Measurements from ENCODE around the gene NLN.
"Not testable (repeated sequence)": the region's sequence is repeated elsewhere in the genome, so short reads cannot be mapped to it uniquely, and the experiment has no call there.

Gene NLN

DNA sequence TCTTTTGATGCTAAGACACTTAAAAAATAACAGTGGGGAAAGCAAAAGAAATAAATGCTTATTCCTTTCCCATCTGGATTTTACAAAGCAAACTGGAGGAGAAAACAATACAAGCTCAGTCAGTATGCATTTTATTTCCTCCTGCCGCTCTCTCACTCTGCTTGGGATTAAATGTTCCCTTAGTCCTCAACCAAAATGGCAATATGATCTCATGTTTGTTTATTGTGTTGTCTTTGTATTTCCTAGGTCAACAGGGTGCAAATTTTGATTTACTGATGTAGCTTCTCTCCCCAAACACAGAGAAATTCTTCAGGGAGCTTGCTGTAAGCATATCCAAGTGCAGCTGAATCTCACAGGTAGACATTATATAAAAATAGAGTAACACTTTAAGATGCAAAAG lies 112.3 kb downstream of the NLN start:
- DNase-seq = no peak

DNA sequence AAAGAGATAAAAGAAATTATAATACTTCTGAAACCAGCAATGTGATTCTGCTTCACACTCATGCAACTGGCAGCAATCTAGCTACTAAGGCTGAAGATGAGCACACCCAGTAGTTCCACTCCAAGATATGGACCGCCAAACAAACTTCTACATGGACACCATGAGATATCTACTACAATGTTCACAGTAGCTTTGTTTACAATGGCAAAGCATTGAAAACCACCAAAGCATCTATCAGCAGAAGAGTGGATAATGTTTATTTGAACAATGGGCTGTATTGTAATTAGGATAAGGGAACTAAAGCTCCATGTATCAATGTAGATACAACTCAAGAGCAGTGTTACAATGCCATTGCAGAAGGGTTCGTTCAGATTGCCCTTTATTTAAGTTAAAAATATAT lies 113.2 kb downstream of the NLN start:
- DNase-seq = no peak

DNA sequence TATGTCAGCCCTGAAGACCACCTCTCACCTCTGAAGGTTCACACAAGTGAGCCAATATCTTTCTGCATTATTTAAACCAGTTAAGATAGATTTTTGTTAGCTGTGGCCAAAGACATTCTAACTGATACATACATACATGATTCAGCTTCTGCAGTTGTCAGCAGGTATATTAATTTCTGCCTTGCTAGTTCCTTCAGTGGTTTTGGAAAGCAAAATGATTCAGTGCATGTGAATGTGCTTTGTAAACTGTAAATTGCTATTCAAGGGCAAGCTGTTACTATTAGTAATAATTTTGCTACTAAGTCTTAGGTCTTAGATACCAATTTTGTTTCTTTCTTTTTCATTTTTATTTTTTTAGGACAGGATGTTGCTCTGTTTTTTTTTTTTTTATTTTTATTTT lies 115.1 kb downstream of the NLN start:
- no peak for DNase-seq

DNA sequence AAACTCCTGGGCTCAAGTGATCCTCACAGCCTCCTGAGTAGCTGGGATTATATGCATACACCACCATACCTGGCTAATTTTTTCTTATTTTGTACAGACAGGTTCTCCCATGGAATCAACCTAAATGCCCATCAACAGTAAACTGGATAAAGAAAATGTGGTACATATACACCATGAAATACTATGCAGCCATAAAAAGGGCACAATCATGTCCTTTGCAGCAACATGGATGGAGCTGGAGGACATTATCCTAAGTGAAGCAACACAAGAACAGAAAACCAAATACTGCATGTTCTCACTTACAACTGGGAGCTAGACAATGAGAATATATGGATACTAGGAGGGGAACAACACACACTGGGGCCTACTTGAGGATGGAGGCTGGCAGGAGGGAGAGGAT lies 117.2 kb downstream of the NLN start:
- DNase-seq = not testable (repeated sequence)

DNA sequence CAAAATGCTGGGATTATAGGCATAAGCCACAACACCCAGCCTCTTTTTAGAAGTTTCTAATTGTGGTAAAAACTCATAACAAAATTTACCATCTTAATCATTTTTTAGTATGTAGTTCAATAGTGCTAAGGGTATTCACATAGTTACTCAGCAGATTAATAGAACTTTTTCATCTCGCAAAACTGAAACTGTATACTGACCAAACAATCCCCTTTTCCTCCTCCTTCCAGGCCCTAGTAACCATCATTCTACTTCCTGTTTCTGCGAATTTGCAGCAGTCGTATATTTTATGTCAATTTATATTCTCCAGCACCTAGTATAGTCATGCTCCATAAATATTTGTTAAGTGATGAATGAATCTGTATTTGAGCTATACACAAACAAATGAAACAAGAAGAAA lies 118.1 kb downstream of the NLN start:
- DNase-seq = no peak

DNA sequence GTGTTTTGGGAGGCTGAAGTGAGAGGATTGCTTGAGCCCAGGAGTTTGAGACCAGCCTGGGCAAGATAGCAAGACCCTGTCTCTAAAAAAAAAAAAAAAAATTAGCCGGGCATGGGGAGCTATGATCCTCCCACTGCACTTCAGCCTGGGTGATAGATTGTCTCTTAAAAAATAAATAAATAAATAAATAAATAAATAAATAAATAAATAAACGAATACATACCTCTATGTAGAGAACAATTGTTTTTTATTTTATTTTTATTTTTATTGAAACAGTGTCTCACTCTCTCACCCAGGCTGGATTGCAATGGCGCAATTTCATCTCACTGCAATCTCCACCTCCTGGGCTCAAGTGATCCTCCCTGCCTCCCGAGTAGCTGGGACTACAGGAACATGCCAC lies 122.8 kb downstream of the NLN start:
- DNase-seq = not testable (repeated sequence)

DNA sequence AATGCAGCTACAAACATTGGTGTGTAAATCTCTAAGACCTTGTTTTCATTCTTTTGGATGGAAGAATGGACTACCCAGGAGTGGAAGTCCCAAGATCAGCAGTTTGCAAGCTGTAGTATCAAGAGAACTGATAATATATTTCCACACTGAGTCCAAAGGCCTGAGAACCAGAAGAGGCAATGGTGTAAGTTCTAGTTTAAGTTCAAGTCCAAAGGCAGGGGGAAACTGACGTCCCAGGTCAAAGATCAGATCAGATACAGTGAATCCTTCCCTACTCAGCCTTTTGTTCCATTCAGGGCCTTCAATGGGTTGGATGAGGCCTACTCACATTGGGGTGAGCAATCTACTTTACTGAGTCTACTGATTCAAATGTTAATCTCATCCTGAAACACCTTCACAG lies 124.1 kb downstream of the NLN start:
- DNase-seq = no peak

DNA sequence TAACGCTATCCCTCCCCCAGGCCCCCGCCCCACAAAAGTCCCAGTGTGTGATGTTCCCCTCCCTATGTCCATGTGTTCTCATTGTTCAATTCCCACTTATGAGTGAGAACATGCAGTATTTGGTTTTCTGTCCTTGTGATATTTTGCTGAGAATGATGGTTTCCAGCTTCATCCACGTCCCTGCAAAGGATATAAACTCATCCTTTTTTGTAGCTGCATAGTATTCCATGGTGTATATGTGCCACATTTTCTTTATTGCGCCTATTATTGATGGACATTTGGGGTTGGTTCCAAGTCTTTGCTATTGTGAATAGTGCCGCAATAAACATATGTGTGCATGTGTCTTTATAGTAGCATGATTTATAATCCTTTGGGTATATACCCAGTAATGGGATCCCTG lies 125.0 kb downstream of the NLN start:
- not testable (repeated sequence) for DNase-seq

DNA sequence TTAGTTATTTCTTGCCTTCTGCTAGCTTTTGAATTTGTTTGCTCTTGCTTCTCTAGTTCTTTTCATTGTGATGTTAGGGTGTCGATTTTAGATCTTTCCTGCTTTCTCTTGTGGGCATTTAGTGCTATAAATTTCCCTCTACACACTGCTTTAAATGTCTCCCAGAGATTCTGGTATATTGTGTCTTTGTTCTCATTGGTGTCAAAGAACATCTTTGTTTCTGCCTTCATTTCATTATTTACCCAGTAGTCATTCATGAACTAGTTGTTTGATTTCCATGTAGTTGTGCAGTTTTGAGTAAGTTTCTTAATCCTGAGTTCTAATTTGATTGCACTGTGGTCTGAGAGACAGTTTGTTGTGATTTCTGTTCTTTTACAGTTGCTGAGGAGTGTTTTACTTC lies 127.9 kb downstream of the NLN start:
- DNase-seq = not testable (repeated sequence)

DNA sequence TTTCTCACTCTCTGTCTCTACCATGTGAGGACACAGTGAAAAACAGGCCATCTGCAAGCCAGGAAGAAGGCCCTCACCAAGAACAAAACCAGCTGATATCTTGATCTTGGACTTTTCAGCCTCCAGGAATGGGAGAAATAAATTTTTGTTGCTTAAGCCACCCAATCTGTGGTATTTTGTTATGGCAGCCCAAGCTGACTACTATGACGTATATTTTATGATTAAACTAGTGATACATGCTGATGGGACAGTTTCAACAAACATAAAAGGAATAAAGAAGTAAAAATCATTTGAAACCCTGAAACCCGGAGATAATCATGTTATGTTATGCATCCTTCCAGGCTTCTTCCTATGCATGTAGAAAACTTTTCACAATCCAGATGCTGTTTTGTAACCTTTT lies 132.9 kb downstream of the NLN start:
- no peak for DNase-seq

DNA sequence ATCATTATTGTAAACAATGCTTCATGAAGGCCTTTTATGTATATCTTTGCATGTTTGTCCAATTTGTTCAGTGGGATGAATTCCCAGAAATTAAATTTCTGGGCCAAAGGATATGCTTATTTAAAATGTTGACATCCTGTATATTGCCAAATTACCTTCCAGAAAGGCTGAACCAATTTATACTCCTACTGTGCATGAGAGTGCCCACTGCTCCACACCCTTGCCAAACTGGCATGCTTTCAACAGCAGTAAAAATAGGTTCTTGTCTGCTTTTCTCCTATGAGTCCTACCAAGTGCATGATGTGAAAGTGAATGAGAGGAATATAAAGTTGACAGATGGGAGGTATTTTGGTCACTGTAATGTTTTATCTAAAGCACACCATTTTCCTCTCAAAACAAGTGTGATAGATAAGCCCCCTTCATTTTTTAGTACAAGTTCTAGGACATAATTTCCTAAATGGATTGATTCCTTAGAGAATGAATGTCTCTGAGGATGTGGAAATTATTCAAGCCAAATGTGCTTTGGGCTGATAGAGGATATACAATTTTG lies 133.8 kb downstream of the NLN start:
- no peak for DNase-seq

DNA sequence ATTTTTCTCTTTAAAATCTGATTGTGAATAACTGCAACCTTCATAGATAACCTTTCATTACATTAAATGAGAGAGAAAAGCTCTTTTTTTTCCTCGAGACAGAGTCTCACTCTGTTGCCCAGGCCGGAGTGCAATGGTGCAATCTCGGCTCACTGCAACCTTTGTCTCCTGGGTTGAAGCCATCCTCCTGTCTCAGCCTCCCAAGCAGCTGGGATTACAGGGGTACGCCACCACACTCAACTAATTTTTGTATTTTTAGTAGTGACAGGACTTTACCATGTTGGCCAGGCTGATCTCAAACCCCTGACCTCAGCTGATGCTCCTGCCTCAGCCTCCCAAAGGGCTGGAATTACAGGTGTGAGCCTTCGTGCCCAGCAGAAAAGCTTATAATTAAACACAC lies 134.5 kb downstream of the NLN start:
- no peak for DNase-seq

DNA sequence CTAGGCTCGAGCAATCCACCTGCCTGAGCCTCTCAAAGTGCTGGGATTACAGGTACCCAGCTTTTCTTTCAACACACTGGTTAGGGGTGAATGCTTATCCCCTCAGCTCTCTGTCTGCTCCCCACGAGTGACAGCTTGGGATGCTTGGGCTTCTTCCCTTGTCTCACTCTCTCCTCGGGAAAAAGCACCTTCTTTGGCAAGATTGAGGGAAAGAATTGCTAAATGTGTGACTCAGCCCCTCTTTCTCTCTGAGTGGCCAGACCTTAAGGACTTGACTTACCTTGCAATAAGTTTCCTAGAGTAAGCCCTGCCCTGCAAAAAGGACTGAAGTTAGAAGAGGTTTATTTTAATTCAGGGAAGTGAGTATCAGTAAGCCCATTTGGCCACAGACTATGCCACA lies 136.3 kb downstream of the NLN start:
- DNase-seq = no peak

DNA sequence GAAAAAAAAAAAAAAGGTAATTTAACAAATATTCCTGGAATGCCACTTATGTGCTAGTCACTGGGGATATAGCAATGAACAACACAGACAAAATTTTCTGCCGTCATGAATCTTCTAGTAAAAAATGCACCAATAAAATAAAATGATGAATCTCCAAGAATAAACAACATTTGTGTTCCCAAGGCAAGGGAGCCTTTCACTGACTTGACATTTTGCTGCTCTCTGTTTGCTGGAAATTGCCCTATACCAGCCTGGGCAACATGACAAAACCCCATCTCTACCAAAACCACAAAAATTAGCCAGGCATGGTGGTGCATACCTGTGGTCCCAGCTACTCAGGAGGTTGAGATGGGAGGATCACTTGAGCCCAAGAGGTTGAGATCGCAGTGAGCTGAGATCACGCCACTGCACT lies 139.8 kb downstream of the NLN start:
- DNase-seq = no peak

DNA sequence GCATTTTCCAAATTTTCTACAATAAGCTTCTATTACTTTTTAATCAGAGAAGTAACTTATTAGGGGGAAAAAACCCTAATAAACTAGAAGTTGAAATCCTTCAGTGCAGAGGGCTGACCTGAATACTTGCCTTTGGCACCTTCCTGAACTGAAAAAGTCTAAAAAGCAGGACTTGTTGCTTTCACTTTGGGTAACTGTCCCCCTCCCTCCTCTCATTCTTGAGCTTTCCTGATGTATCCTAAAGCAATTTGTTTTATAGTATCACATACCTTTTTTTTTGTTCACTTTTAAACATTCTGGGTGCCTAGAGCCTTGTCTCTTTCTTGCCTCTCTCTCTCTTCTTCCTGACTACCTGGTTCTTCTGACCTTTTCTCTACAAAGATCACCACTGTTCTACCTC lies 140.4 kb downstream of the NLN start:
- no peak for DNase-seq

DNA sequence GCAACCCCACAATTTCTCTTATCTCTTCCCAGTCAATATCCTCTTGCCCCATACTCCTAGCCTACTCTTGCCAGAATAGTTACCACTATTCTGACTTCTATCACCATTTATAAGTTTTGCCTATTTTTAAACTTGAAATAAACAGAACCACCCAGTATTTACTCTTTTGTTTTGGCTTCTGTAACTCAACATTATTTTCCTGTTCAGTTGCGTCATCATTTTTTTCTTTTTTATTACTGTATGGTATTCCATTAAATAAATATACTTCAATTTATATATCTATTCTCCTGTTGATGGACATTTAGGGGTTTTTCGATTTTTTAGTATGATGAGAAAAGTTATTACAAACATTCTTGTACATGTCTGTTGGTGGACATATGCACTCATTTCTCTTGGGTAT lies 141.7 kb downstream of the NLN start:
- no peak for DNase-seq

DNA sequence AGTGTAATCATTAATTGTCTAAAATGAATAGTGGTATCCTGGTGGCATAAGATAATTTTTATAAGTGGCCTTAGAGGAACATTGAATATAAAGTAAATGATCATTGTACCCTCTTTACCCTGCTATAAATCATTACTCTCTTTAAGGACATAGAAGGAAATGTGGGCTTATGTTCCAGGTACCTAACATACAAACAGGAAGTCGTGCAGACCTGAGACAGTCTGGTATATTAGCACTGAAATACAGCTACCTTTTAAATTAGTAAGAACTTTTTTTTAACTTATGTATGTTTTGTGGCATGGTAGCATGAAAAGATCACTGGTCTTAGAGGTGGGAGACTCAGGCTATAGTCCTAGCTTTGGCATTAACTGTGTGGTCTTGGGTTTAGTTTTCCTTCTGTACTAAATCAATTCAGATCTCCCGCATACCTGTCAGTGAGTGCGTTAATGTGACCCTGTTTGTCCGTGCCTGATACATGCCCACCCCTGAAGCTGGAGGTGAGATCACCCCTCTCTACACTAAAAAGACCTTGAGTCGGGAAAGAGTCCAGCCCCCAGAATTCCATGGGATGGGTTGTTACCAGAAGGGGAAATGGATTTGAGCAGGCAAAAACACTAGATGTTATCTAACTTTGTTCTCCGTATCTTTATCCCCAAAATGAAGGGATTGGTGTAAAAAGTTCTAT lies 145.0 kb downstream of the NLN start:
- DNase-seq = no peak

DNA sequence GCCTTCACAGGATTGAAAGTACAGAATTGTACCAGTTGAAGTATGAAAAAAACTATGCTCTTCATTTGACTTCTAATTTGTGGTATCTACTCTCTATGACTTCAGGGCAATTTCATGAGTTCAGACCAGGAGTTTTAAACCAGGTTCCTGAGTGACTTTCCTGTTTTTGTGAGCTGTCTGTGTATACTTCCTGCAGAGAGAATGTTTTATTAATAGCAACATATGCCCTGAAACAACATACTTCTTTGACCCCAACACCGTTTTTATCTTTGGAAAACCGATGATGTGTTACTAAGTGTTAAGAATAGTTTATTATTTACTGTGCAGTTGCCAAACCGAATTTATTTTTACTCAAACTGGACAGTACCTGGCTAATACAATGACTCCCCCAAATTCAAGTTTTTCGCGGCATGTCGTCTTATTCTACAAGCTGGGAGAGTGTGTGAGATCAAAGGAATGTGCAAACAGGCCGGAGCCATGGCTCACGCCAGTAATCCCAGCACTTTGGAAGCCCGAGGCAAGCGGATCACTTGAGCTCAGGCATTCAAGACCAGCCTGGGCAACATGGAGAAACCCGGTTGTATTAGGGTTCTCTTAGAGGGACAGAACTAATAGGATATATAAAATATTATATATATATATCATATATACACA lies 145.7 kb downstream of the NLN start:
- DNase-seq = no peak

DNA sequence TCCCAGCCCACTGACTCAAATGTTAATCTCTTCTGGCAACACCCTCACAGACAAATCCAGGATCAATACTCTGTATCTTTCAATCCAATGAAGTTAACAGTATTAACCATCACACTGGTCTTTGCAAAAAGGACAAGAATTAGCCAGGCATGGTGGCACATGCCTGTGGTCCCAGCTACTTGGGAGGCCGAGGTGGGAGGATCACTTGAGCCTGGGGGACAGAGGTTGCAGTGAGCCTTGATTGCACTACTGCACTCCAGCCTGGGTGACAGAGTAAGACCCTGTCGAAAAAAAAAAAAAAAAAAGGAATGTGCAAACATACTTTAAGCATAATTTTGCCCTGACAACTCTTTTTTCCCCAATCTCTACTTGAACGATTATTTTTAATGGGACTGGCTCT lies 146.5 kb downstream of the NLN start:
- DNase-seq = no peak

DNA sequence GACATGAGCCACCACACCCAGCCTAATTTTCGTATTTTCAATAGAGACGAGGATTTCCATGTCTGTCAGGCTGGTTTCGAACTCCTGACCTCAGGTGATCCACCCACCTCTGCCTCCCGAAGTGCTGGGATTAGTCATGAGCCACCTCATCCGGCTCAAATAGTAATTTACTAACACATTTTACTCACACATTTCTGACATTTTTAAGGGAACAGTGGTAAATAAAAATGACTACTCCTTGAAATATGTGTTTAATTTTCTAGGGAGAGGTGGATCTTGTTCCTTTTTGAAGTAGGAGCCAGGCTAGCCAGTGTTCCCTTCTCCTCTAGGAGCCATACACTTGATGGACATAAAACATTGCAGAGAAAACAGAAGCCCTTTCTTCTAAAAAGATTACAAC lies 149.2 kb downstream of the NLN start:
- no peak for DNase-seq

DNA sequence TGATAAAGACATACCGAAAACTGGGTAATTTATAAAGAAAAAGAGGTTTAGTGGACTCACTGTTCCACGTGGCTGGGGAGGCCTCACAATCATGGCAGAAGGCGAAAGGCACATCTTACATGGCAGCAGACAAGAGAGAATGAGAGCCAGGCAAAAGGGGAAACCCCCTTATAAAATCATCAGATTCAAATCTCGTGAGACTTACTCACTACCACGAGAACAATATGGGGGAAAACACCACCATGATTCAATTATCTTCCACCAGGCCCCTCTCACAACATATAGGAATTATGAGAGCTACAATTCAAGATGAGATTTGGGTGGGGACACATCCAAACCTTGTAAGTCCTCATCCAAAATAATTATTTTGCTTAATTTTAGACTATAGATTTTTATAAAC lies 149.8 kb downstream of the NLN start:
- not testable (repeated sequence) for DNase-seq

DNA sequence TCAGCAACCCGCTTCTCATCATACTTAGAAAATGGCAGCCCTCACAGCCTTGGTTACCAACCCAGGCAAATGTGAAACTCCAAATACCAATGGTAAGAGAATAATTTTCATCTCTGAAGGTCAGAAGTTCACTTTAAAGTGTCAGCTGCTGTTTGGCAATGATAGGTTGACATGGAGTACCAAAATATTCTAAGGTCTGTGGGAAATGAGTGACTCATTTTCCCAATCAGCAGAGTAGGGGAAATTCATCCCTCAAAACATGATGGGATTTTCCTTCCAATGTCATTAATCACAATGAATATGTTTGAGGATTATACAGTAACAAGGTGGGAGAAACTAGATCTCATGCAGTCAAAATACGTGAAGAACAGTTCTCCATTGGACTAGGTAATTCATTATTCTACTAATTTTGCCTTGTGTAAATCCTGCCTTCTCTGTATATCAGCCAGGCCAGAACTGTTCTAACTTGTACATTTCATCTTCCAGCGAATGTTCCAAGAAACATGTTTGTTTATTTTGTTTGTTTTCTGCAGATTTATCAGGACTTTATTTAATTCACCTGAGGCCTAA lies 151.3 kb downstream of the NLN start:
- DNase-seq = no peak

DNA sequence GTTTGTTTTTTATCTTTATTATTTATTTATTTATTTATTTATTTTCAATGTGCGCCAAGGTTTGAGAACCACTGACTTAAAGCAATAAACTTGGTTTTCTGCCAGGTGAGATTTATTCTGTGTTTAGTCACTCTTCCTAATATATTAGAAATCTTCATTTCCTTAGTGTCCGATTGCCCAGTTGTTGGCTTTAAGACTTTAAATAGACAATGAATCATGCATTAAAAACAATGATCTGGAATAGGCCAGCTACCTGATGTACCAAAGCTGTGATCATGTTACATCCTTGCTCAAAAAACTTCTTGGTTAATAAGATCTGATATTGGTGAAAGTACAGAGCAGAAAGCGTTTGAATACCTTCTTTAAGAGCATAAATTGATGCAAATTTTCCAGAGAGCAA lies 152.2 kb downstream of the NLN start:
- no peak for DNase-seq

DNA sequence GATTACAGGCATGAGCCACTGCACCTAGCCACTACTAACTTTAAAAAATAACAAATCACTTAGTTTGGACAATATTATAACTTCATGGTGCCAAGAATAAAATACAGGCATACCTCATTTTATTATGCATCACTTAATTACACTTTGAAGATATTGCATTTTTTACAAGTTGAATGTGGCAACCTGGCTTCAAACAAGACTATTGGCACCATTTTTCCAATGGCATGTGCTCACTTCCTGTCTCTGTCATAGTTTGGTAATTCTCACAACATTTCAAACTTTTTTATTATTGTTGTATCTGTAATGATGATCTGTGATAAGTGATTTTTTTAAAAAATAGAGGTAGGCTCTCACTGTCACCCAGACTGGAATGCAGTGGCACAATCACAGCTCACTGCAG lies 154.5 kb downstream of the NLN start:
- no peak for DNase-seq
